Calu3 (cell line): ENCODE data around the gene KRT14. TPM values are rescaled to one million over a fixed set of nuclear protein-coding genes. Genes with fewer than 3 reads are reported as not detected.
A peak's percentile ranks its signal among the peaks of the same experiment; 100 is the strongest.

ENCODE experiments used
- Bru-seq: library from RNA; stranded (reverse); fragments of 400-500 nt; gene quantifications from one replicate; lab custom pipeline; 2021; lab: Mats Ljungman, UMichigan
- BruChase-seq, 2 experiments: library from RNA; stranded (reverse); fragments of 400-500 nt; gene quantifications; one replicate each; lab custom pipeline; 2021; lab: Mats Ljungman, UMichigan
- BruUV-seq: library from RNA; stranded (reverse); fragments of 400-500 nt; replicated peaks from 2 replicates; lab custom pipeline; 2021; lab: Mats Ljungman, UMichigan
- CTCF ChIA-PET: fragments of 300-600 bp; sonication (Branson Sonifier 250); formaldehyde crosslinking; loops from one replicate; lab custom pipeline; 2022; ENCODE audit warnings: antibody characterized with exemption; lab: Charles Lee
- DNase-seq: peaks from one replicate; pipeline ENCODE4 v3.0.0; 2022
- H3K27ac Mint-ChIP-seq: one replicate; pipeline ENCODE4 v1.8.0; 2022; ENCODE audit warnings: mixed read lengths; ENCODE audit not compliant: unreplicated experiment
- H3K27me3 Mint-ChIP-seq: one replicate; pipeline ENCODE4 v1.8.0; 2022; ENCODE audit warnings: mixed read lengths; ENCODE audit not compliant: unreplicated experiment
- H3K36me3 Mint-ChIP-seq: one replicate; pipeline ENCODE4 v1.8.0; 2022; ENCODE audit warnings: mild to moderate bottlenecking, moderate library complexity, mixed read lengths; ENCODE audit not compliant: insufficient read depth, unreplicated experiment
- H3K4me1 Mint-ChIP-seq: one replicate; pipeline ENCODE4 v1.8.0; 2022; ENCODE audit warnings: mild to moderate bottlenecking, low read depth, mixed read lengths; ENCODE audit not compliant: unreplicated experiment
- H3K4me3 Mint-ChIP-seq: one replicate; pipeline ENCODE4 v1.8.0; 2022; ENCODE audit warnings: mild to moderate bottlenecking, low read depth, moderate library complexity, mixed read lengths; ENCODE audit not compliant: unreplicated experiment
- H3K9me3 Mint-ChIP-seq: one replicate; pipeline ENCODE4 v1.8.0; 2022; ENCODE audit warnings: low read depth, mixed read lengths; ENCODE audit not compliant: unreplicated experiment
- CTCF ChIP-seq: fragments of 200-600 bp; IDR thresholded peaks from one replicate; pipeline ENCODE4 v1.8.0; 2022; ENCODE audit warnings: antibody characterized with exemption; ENCODE audit not compliant: unreplicated experiment
- intact Hi-C: fragments of 100-400 bp; cut with micrococcal nuclease; formaldehyde crosslinking; loops from one replicate; pipeline ENCODE4 v1.10.0; 2022; ENCODE audit not compliant: unreplicated experiment
- long read RNA-seq: library from polyadenylated mRNA; stranded (forward); transcript quantifications from one replicate; pipeline ENCODE4 v2.0.0, GENCODE V29; 2022
- total RNA-seq: library from RNA; stranded (reverse); gene quantifications from 2 replicates; pipeline ENCODE4 v1.2.3, GENCODE V29; 2022

The KRT14 gene
- 3.8 and 12.2 TPM in 2 replicates for total RNA-seq
- percentile 29 among the genes with signal in this experiment for Bru-seq, nascent RNA
- BruChase-seq, experiment 1, labeled RNA remaining after a 6-hour chase = percentile 51 among the genes with signal in this experiment
- BruChase-seq, experiment 2, labeled RNA remaining after a 2-hour chase = percentile 41 among the genes with signal in this experiment
- long read RNA-seq, partial matches to known transcripts = 6 of 7 reads
- long read RNA-seq, other reads (novel, unspliced or antisense) = 1 of 7 reads

- CTCF ChIA-PET = no interaction called here
- DNase-seq = no peak
- no TSS peak for BruUV-seq
- no peak for TF ChIP-seq CTCF
- H3K4me1 Mint-ChIP-seq = peaks cover 26% of the 10 kb centered on the region
- peaks cover 2% of the 10 kb centered on the region for H3K9me3 Mint-ChIP-seq
- peaks cover 4% of the 10 kb centered on the region for H3K36me3 Mint-ChIP-seq
- peaks cover 22% of the 10 kb centered on the region for H3K27me3 Mint-ChIP-seq
- H3K27ac Mint-ChIP-seq = no peak within 1 kb of the TSS
- intact Hi-C loops = no loop called here
- no peak within 1 kb of the TSS for H3K4me3 Mint-ChIP-seq
These were observed at the start of gene KRT14 for GRCh38 chr17:41586863-41587495. Gene KRT14 (minus strand): TSS chr17:41586895. CDS start chr17:41586834, 61 bp downstream.

GRCh38 chr17:41635121-41636097 lies 48.7 kb upstream of the KRT14 start:
- DNase-seq = no peak
- no peaks in the 10 kb centered on the region for H3K27me3 Mint-ChIP-seq
- no peak overlapping the region for H3K27ac Mint-ChIP-seq
- no TSS peak for BruUV-seq
- H3K36me3 Mint-ChIP-seq = no peaks in the 10 kb centered on the region
- H3K4me3 Mint-ChIP-seq = no peak overlapping the region
- CTCF ChIA-PET = interaction anchor here (0.9 to 1.1 kb wide), 3 partner anchors 56 to 87 kb away, joined by 3 to 5 read pairs (median 4); no protein-coding TSS in a partner anchor
- intact Hi-C loops = no loop called here
- H3K4me1 Mint-ChIP-seq = peaks cover 8% of the 10 kb centered on the region
- no peak for TF ChIP-seq CTCF
- H3K9me3 Mint-ChIP-seq = no peaks in the 10 kb centered on the region

GRCh38 chr17:41634639-41635038 lies 47.9 kb upstream of the KRT14 start:
- no TSS peak for BruUV-seq
- H3K36me3 Mint-ChIP-seq = no peaks in the 10 kb centered on the region
- intact Hi-C loops = no loop called here
- H3K9me3 Mint-ChIP-seq = no peaks in the 10 kb centered on the region
- no peak for DNase-seq
- TF ChIP-seq CTCF = no peak
- CTCF ChIA-PET = interaction anchor here (0.7 to 1.1 kb wide), 3 partner anchors 31 to 86 kb away, joined by 3 to 6 read pairs (median 4); no protein-coding TSS in a partner anchor
- no peaks in the 10 kb centered on the region for H3K27me3 Mint-ChIP-seq
- no peak overlapping the region for H3K27ac Mint-ChIP-seq
- H3K4me3 Mint-ChIP-seq = no peak overlapping the region
- H3K4me1 Mint-ChIP-seq = peaks cover 8% of the 10 kb centered on the region

- TF ChIP-seq CTCF = no peak
- no TSS peak for BruUV-seq
- Mint-ChIP-seq H3K27me3 (no peaks in the 10 kb centered on the region), H3K4me1 (peaks cover 8% of the 10 kb centered on the region), H3K9me3 (no peaks in the 10 kb centered on the region), H3K27ac (no peak overlapping the region), H3K36me3 (no peaks in the 10 kb centered on the region), H3K4me3 (no peak overlapping the region)
- intact Hi-C loops = no loop called here
- DNase-seq = no peak
- CTCF ChIA-PET = no interaction called here
These were observed 47.0 kb upstream of the KRT14 start for GRCh38 chr17:41633556-41634199.
